IMR-90 (cell line): ENCODE results near the gene MAPRE2. TPM values are rescaled to one million over a fixed set of nuclear protein-coding genes. Genes with fewer than 3 reads are reported as not detected.

Experiments used
- ATAC-seq: fragments of 200-7000 bp; cut with Tn5 transposase; 2 replicates; pipeline ENCODE4 v1.9.1; 2020; ENCODE audit warnings: low read depth, mild to moderate bottlenecking, moderate library complexity
- BruUV-seq: library from RNA; stranded (reverse); fragments of 400-500 nt; replicated peaks from 2 replicates; lab custom pipeline; 2021; lab: Mats Ljungman, UMichigan
- CTCF ChIA-PET: fragments of 300-600 bp; formaldehyde crosslinking; extraction: SDS; loops from one replicate; lab custom pipeline; 2021; ENCODE audit warnings: antibody characterized with exemption; lab: Yijun Ruan, JAX
- POLR2A ChIA-PET: fragments of 300-600 bp; sonication (Branson Sonifier 250); formaldehyde crosslinking; loops from one replicate; lab custom pipeline; 2022; ENCODE audit warnings: antibody characterized with exemption; ENCODE audit not compliant: unreplicated experiment; lab: Charles Lee
- DNase-seq: peaks from one replicate; pipeline ENCODE4 v3.0.0; 2013
- H2AFZ ChIP-seq: replicated peaks from 2 replicates; pipeline ENCODE3; 2013; ENCODE audit warnings: low read length, mild to moderate bottlenecking; ENCODE audit not compliant: poor library complexity
- H2AK5ac ChIP-seq: 2 replicates; pipeline ENCODE4 v1.6.1; 2013; ENCODE audit warnings: low read depth, low read length, inconsistent platforms
- H2AK9ac ChIP-seq: replicated peaks from 2 replicates; pipeline ENCODE3; 2013; ENCODE audit warnings: mild to moderate bottlenecking, low read depth, low read length, moderate library complexity; ENCODE audit not compliant: poor library complexity
- H2BK120ac ChIP-seq: 2 replicates; pipeline ENCODE4 v1.6.1; 2013; ENCODE audit warnings: low read depth, low read length, inconsistent platforms
- H2BK15ac ChIP-seq: 3 replicates; pipeline ENCODE4 v1.6.1; 2013; ENCODE audit warnings: low read depth, low read length, inconsistent platforms
- H2BK20ac ChIP-seq: 2 replicates; pipeline ENCODE4 v1.6.1; 2013; ENCODE audit warnings: low read depth, mild to moderate bottlenecking, inconsistent platforms, low read length, moderate library complexity
- H2BK5ac ChIP-seq: 2 replicates; pipeline ENCODE4 v1.6.1; 2013; ENCODE audit warnings: mild to moderate bottlenecking, low read depth, low read length, inconsistent platforms; ENCODE audit not compliant: poor library complexity, severe bottlenecking
- H3K14ac ChIP-seq: replicated peaks from 2 replicates; pipeline ENCODE4 v1.6.1; 2013; ENCODE audit warnings: low read depth, low read length, inconsistent platforms
- H3K18ac ChIP-seq: 2 replicates; pipeline ENCODE4 v1.6.1; 2013; ENCODE audit warnings: low read depth, low read length, control low read depth
- H3K23ac ChIP-seq: 2 replicates; pipeline ENCODE4 v1.6.1; 2013; ENCODE audit warnings: low read depth, low read length, inconsistent platforms
- H3K27ac ChIP-seq: 2 replicates; pipeline ENCODE4 v1.5.1; 2013; ENCODE audit warnings: mild to moderate bottlenecking, control low read depth, low read length; ENCODE audit not compliant: insufficient read depth
- H3K27me3 ChIP-seq: 2 replicates; pipeline ENCODE4 v1.6.1; 2013; ENCODE audit warnings: low read length; ENCODE audit not compliant: control insufficient read depth, insufficient read depth
- H3K36me3 ChIP-seq: 2 replicates; pipeline ENCODE4 v1.6.1; 2013; ENCODE audit warnings: low read length, mixed read lengths; ENCODE audit not compliant: control insufficient read depth, insufficient read depth
- H3K4ac ChIP-seq: 2 replicates; pipeline ENCODE4 v1.6.1; 2013; ENCODE audit warnings: low read depth, low read length, inconsistent platforms
- H3K4me1 ChIP-seq: 2 replicates; pipeline ENCODE4 v1.6.1; 2013; ENCODE audit warnings: low read length, mixed read lengths; ENCODE audit not compliant: control insufficient read depth, insufficient read depth
- H3K4me2 ChIP-seq: 2 replicates; pipeline ENCODE4 v1.6.1; 2013; ENCODE audit warnings: low read depth, mild to moderate bottlenecking, control low read depth, low read length, moderate library complexity
- H3K4me3 ChIP-seq: 2 replicates; pipeline ENCODE4 v1.5.1; 2013; ENCODE audit warnings: low read depth, mild to moderate bottlenecking, control low read depth, low read length, moderate library complexity; ENCODE audit not compliant: insufficient read depth
- H3K56ac ChIP-seq: 2 replicates; pipeline ENCODE4 v1.6.1; 2013; ENCODE audit warnings: low read length, inconsistent platforms; ENCODE audit not compliant: insufficient read depth; ENCODE audit errors: extremely low read depth
- H3K79me1 ChIP-seq, 2 experiments: 2 replicates each; pipeline ENCODE4 v1.6.1; 2013; ENCODE audit warnings: low read length in 2 of 2, inconsistent platforms in 1 of 2, low read depth in 1 of 2
- H3K9ac ChIP-seq: 2 replicates; pipeline ENCODE4 v1.6.1; 2013; ENCODE audit warnings: low read depth, low read length, control low read depth
- H3K9me1 ChIP-seq: 2 replicates; pipeline ENCODE4 v1.6.1; 2013; ENCODE audit warnings: low read length, inconsistent platforms; ENCODE audit not compliant: insufficient read depth
- H3K9me3 ChIP-seq: 2 replicates; pipeline ENCODE4 v1.6.1; 2013; ENCODE audit warnings: low read length; ENCODE audit not compliant: control insufficient read depth, insufficient read depth
- H4K20me1 ChIP-seq: 2 replicates; pipeline ENCODE4 v1.6.1; 2013; ENCODE audit warnings: low read length, inconsistent platforms; ENCODE audit not compliant: insufficient read depth
- H4K5ac ChIP-seq: 2 replicates; pipeline ENCODE4 v1.6.1; 2013; ENCODE audit warnings: mild to moderate bottlenecking, low read depth, low read length, control low read depth
- H4K8ac ChIP-seq, 2 experiments: 2 replicates each; pipeline ENCODE4 v1.6.1; 2013; ENCODE audit warnings: low read depth in 2 of 2, low read length in 2 of 2, control low read depth in 1 of 2, inconsistent platforms in 1 of 2
- H4K91ac ChIP-seq: 2 replicates; pipeline ENCODE4 v1.6.1; 2013; ENCODE audit warnings: low read depth, low read length, inconsistent platforms; ENCODE audit not compliant: insufficient read depth
- BHLHE40 ChIP-seq: fragments of 150-350 bp; IDR thresholded peaks from 2 replicates; pipeline ENCODE4 v1.6.1; 2016; ENCODE audit warnings: mild to moderate bottlenecking, low read depth, low read length
- CEBPB ChIP-seq: IDR thresholded peaks from 2 replicates; pipeline ENCODE4 v1.6.1; 2012; ENCODE audit warnings: low read depth, low read length, improper control_type of control experiment
- CHD1 ChIP-seq: IDR thresholded peaks from 2 replicates; pipeline ENCODE4 v1.6.1; 2012; ENCODE audit warnings: low read depth, low read length, improper control_type of control experiment
- RAD21 ChIP-seq: IDR thresholded peaks from 2 replicates; pipeline ENCODE4 v1.6.1; 2012; ENCODE audit warnings: low read length, improper control_type of control experiment
- dilution Hi-C: fragments of 300-500 bp; cut with HindIII; formaldehyde crosslinking; loops from one replicate; pipeline ENCODE4 v1.14.3; 2018; ENCODE audit warnings: low sequenced_read_pairs; ENCODE audit not compliant: unreplicated experiment
- in situ Hi-C: fragments of 300-500 bp; cut with MboI; formaldehyde crosslinking; loops from 3 replicates; pipeline ENCODE4 v1.14.3; 2019; ENCODE audit warnings: low sequenced_read_pairs, inconsistent platforms, mixed read lengths
- intact Hi-C: fragments of 100-400 bp; cut with micrococcal nuclease; formaldehyde crosslinking; loops from 2 replicates; pipeline ENCODE4 v1.10.0; 2022
- polyA plus RNA-seq, 3 experiments: library from polyadenylated mRNA; depleted of rRNA; stranded (reverse); fragments of >200 nt; gene quantifications; 2 replicates each; pipeline ENCODE4 v1.2.3, GENCODE V29; 2012; ENCODE audit warnings: low replicate concordance in 1 of 3
- total RNA-seq: library from RNA; depleted of rRNA; stranded (reverse); fragments of >200 nt; gene quantifications from 2 replicates; pipeline ENCODE4 v1.2.3, GENCODE V29; 2012
- TF ChIP-seq, protein P1 (sequence below): fragments of 150-350 bp; IDR thresholded peaks from 2 replicates; pipeline ENCODE4 v1.6.1; 2017; ENCODE audit warnings: mild to moderate bottlenecking, antibody characterized with exemption, low read length, low read depth
- TF ChIP-seq, protein P2 (sequence below): fragments of 150-350 bp; IDR thresholded peaks from 2 replicates; pipeline ENCODE4 v1.6.1; 2016; ENCODE audit warnings: low read depth, mild to moderate bottlenecking, low read length, moderate library complexity, borderline replicate concordance

Gene MAPRE2
- total and polyA plus RNA-seq, 2 of the 4 experiments (the other 2 are of a cell fraction): 19.6 to 23.8 TPM

DNA sequence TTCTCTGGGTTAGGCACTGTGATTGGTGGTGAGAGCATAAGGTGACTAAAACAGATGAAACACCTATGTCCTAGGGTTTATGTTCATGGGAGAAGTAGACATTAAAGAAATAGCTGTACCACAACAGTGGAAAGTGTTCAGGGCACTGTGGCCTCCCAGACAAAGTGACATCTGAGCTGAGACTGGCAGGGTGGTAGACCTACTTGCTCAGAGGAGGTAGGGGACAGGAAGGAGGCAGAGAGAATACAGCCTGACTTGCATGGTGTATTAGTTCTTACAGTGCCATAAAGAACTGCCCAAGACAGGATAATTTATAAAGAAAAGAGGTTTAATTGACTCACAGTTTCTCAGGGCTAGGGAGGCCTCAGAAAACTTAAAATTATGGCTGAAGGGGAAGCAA is 82.6 kb downstream of the MAPRE2 start:
- intact Hi-C loops (no loop called here), in situ Hi-C loops (no loop called here), dilution Hi-C loops (no loop called here)
- no peak overlapping the region for H2BK120ac ChIP-seq
- peaks cover 3% of the 10 kb centered on the region; the same call in 1 of the 2 replicates for H3K36me3 ChIP-seq
- H2BK20ac ChIP-seq: no peak overlapping the region
- no peak overlapping the region for H3K27ac ChIP-seq
- POLR2A ChIA-PET: no interaction called here
- no peak overlapping the region for H4K91ac ChIP-seq
- no peak overlapping the region for H3K4me3 ChIP-seq
- H3K9me3 ChIP-seq: no peaks in the 10 kb centered on the region
- H4K5ac ChIP-seq: no peak overlapping the region
- H3K9me1 ChIP-seq: 0 out of 2 replicates have a peak, but pooled peaks cover 2% of the 10 kb centered on the region
- CTCF ChIA-PET: no interaction called here
- ATAC-seq (no peak), DNase-seq (no peak)
- no peaks in the 10 kb centered on the region for H4K20me1 ChIP-seq
- no TSS peak for BruUV-seq
- peaks cover 0 to under 1% of the 10 kb centered on the region in 2 experiments; a peak in 1 of 4 replicates for H3K79me1 ChIP-seq
- no peak overlapping the region for H3K14ac ChIP-seq
- no peaks in the 10 kb centered on the region for H3K27me3 ChIP-seq
- no peak overlapping the region for H3K4me2 ChIP-seq
- no peak overlapping the region for H2AK5ac ChIP-seq
- no peak overlapping the region for H2BK5ac ChIP-seq
- H2BK15ac ChIP-seq: no peak overlapping the region
- H4K8ac ChIP-seq: no peak overlapping the region
- H3K56ac ChIP-seq: no peak overlapping the region
- H3K23ac ChIP-seq: no peak overlapping the region
- H3K4me1 ChIP-seq: no peaks in the 10 kb centered on the region
- TF ChIP-seq CEBPB: no peak
- TF ChIP-seq BHLHE40: no peak
- TF ChIP-seq, protein P1, sequence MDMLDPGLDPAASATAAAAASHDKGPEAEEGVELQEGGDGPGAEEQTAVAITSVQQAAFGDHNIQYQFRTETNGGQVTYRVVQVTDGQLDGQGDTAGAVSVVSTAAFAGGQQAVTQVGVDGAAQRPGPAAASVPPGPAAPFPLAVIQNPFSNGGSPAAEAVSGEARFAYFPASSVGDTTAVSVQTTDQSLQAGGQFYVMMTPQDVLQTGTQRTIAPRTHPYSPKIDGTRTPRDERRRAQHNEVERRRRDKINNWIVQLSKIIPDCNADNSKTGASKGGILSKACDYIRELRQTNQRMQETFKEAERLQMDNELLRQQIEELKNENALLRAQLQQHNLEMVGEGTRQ: no peak
- TF ChIP-seq, protein P2, sequence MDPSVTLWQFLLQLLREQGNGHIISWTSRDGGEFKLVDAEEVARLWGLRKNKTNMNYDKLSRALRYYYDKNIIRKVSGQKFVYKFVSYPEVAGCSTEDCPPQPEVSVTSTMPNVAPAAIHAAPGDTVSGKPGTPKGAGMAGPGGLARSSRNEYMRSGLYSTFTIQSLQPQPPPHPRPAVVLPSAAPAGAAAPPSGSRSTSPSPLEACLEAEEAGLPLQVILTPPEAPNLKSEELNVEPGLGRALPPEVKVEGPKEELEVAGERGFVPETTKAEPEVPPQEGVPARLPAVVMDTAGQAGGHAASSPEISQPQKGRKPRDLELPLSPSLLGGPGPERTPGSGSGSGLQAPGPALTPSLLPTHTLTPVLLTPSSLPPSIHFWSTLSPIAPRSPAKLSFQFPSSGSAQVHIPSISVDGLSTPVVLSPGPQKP: no peak
- TF ChIP-seq CHD1: no peak
- TF ChIP-seq RAD21: no peak
- no peak overlapping the region for H3K9ac ChIP-seq
- no peak overlapping the region for H3K4ac ChIP-seq
- no peak overlapping the region for H3K18ac ChIP-seq
- no peak overlapping the region for H2AFZ ChIP-seq
- no peak overlapping the region for H2AK9ac ChIP-seq
